Stimulated activated CD4-positive, alpha-beta T cell treated with anti-CD3 and anti-CD28 coated beads, Interleukin-1b, Interleukin-23, amount 100 ng/mL, for 4 hours (primary cell): Measurements from ENCODE around the gene TOLLIP.
"Not testable (repeated sequence)": the region's sequence is repeated elsewhere in the genome, so short reads cannot be mapped to it uniquely, and the experiment has no call there.

ENCODE experiments used
- DNase-seq, 2 donors: peaks; one replicate each; pipeline ENCODE4 v3.0.0-alpha.2; 2020; ENCODE audit warnings: low read depth in 2 of 2

TOLLIP gene

GRCh38 chr11:1343391-1344055 is 34.1 kb upstream of the TOLLIP start:
- DNase-seq, result no peak

GRCh38 chr11:1342946-1343345 is 33.5 kb upstream of the TOLLIP start:
- no peak for DNase-seq

GRCh38 chr11:1341928-1342524 is 32.6 kb upstream of the TOLLIP start:
- DNase-seq, result no peak

GRCh38 chr11:1341226-1341625 is 31.8 kb upstream of the TOLLIP start:
- DNase-seq, result not testable (repeated sequence)

- no peak for DNase-seq
Observed at GRCh38 chr11:1340111-1340510, 30.7 kb upstream of the TOLLIP start.

GRCh38 chr11:1339066-1339675 is 29.7 kb upstream of the TOLLIP start:
- DNase-seq, result no peak

GRCh38 chr11:1338201-1339065 is 29.0 kb upstream of the TOLLIP start:
- no peak for DNase-seq

- no peak for DNase-seq
Observed at GRCh38 chr11:1337647-1338007, 28.2 kb upstream of the TOLLIP start.

GRCh38 chr11:1336836-1337646 is 27.6 kb upstream of the TOLLIP start:
- peak; percentile 25 to 37 for DNase-seq

GRCh38 chr11:1335811-1336761 is 26.7 kb upstream of the TOLLIP start:
- peak; percentile 30 to 41 for DNase-seq

GRCh38 chr11:1335264-1335810 is 25.9 kb upstream of the TOLLIP start:
- no peak for DNase-seq

- DNase-seq, result no peak
Observed at GRCh38 chr11:1333860-1334259, 24.4 kb upstream of the TOLLIP start.

GRCh38 chr11:1333091-1333772 is 23.8 kb upstream of the TOLLIP start:
- no peak for DNase-seq

GRCh38 chr11:1330473-1330872 is 21.0 kb upstream of the TOLLIP start:
- no peak for DNase-seq

- DNase-seq, result no peak
Observed at GRCh38 chr11:1327064-1327460, 17.6 kb upstream of the TOLLIP start.

- no peak for DNase-seq
Observed at GRCh38 chr11:1326435-1327063, 17.1 kb upstream of the TOLLIP start.

GRCh38 chr11:1323774-1324173 is 14.3 kb upstream of the TOLLIP start:
- DNase-seq, result no peak

- no peak for DNase-seq
Observed at GRCh38 chr11:1317993-1318392, 8.6 kb upstream of the TOLLIP start.

- no peak for DNase-seq
Observed at GRCh38 chr11:1317432-1317831, 8.0 kb upstream of the TOLLIP start.
